Measurements from ENCODE around the gene DIP2C. TPM values are rescaled to one million over a fixed set of nuclear protein-coding genes. Genes with fewer than 3 reads are reported as not detected.

DIP2C gene
- polyA plus RNA-seq, 1 donor = 21.6 TPM

GRCh38 chr10:677750-678661 is 11.5 kb downstream of the DIP2C start:
- DNase-seq = no peak

GRCh38 chr10:677038-677437 is 12.4 kb downstream of the DIP2C start:
- no peak for DNase-seq

DNA sequence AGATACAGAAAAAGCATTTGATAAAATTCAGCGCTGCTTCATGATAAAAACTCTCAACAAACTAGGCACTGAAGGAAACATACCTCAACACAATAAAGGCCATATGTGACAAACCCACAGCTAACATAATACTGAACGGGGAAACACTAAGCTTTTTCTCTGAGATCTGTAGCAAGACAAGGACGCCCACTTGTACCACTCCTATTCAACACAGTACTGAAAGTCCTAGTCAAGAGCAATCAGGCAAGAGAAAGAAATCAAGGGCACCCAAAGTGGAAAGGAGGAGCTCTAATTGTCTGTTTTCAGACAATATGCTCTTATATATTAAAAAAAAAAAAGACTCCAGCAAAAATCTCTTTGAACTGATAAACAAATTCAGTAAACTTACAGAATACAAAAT is 13.3 kb downstream of the DIP2C start:
- DNase-seq = no peak

DNA sequence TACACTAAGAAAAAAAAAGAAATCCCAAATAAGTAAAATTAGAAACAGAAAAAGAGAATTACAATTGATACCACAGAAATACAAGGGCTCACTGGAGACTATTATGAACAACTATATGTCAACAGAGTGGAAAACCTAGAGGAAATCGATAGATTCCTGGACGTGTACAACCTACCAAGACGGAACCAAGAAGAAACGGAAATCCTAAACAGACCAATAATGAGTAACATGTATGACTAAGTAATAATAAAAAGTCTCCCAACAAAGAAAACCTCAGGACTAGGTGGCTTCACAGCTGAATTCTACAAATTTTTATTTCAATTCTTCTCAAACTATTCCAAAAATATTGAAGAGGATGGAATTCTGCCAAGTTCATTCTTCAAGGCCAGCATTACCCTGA is 13.9 kb downstream of the DIP2C start:
- DNase-seq = no peak

GRCh38 chr10:673492-673891 is 16.0 kb downstream of the DIP2C start:
- no peak for DNase-seq

DNA sequence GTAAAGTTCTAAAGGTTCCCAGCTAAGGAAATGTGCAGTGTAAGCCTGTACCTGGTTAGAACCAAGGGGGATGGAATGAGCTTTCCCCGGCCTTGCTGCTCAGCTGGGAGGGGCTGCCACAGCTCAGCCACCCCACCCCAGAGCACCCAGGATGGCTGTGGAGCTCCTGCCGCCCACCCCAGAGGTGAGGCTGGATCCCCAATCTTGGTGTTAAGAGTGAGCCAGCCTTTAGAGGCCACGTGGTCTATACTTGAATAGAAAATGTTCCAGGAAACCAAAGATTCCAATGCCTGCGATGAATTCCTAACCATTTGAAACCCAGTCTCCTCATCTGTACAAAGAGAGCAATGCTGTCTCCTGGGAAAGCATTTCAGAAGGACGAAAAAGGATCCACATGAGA is 16.5 kb downstream of the DIP2C start:
- no peak for DNase-seq

DNA sequence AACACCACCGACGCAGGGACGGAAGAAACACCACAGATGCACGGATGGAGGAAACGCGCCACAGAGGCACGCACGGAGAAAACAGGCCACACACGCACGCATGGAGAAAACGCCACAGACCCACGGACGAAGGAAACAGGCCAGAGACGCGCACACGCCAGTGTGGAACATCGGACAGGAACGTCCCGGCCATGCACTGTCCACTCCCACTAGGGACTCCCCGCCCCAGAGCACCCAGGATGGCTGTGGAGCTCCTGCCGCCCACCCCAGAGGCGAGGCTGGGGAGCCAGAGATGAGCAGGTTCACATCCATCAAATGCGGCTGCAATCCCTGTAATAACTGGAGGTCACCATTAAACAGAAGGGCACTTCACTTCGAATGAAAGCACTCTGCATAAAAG is 17.3 kb downstream of the DIP2C start:
- DNase-seq = no peak

- DNase-seq = no peak
Measured at GRCh38 chr10:670990-671389, 18.5 kb downstream of the DIP2C start.

DNA sequence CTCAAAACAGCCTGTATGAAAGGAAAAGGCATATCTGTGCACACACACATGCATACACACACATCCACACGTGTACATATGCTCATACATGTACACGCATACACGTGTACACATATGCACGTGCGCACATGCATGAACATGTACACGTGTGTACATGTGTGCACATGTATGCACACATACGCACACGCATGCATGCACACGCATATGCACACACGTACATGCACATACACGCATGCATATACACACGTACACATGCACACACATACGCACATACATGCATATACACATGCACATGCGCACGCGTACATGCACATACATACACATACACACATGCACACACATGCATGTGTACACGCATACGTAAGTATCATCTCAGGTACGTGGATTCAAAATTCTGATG is 19.4 kb downstream of the DIP2C start:
- no peak for DNase-seq

GRCh38 chr10:668786-669485 is 20.5 kb downstream of the DIP2C start:
- no peak for DNase-seq

- DNase-seq = no peak
Measured at GRCh38 chr10:667602-668143, 21.8 kb downstream of the DIP2C start.

GRCh38 chr10:667096-667495 is 22.4 kb downstream of the DIP2C start:
- DNase-seq = no peak

GRCh38 chr10:666237-667012 is 23.0 kb downstream of the DIP2C start:
- no peak for DNase-seq

DNA sequence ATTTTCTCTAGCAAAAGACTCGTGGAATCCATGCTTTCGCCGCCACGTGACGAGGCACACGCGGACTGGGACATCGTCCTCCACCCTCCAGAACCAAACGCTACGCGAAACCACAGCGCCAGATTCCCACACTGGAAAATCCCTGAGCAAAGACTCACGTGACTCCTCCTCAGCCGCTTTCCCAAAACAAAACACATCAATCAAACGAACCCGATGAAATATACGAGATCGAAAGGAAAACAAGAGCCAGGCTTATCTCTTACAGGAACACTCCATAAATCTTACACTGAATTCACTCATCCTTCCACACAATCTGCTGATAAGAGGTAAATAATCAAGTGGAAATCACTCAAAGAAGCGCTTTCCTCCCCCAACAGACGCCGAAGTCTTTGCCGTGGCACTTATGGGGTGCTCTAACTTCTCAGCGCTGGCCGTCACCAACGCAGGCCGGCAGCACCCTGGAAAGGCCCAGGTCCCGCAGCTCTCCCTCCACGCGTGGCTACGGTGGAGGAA is 23.8 kb downstream of the DIP2C start:
- no peak for DNase-seq

DNA sequence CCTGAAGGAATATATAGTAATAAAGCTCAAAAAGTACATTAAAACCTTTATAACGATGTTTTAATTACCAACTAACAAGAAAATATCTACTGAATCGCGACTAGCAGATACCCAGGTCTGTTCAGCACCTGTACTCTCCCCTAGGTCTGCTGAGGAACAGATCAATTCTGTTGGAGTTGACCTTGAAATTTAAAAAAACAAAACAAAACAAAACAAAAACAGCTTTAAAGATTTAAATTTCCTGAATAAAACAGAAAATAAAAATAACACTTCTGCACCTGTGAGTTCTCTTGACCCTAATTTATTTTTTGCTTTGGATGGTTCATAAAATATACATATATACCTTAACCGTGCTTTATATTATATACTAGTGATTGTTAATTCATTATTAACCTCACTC is 24.6 kb downstream of the DIP2C start:
- no peak for DNase-seq

DNA sequence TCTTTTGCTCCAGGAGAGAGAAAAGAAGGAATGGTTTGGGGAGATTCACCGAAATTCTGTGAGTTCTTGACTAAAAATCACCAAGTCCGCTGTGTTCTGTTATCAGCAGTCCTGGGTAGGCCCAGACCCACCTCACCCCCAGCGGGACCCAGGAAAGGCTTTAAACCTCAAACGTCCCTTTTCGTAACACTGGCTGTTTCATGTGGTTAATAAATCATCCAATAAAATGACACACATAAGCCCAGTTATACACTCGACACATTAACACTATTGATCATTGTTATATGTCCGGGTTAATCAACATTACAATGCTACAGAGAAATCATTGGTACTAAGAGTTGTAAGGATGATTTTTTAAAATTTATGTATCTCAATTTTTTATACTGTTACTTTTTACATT is 25.2 kb downstream of the DIP2C start:
- DNase-seq = no peak

- no peak for DNase-seq
Measured at GRCh38 chr10:663831-664251, 25.6 kb downstream of the DIP2C start.

GRCh38 chr10:663466-663751 is 26.1 kb downstream of the DIP2C start:
- DNase-seq = no peak

- DNase-seq = no peak
Measured at GRCh38 chr10:662686-663465, 26.6 kb downstream of the DIP2C start.

- DNase-seq = no peak
Measured at GRCh38 chr10:662223-662605, 27.3 kb downstream of the DIP2C start.

DNA sequence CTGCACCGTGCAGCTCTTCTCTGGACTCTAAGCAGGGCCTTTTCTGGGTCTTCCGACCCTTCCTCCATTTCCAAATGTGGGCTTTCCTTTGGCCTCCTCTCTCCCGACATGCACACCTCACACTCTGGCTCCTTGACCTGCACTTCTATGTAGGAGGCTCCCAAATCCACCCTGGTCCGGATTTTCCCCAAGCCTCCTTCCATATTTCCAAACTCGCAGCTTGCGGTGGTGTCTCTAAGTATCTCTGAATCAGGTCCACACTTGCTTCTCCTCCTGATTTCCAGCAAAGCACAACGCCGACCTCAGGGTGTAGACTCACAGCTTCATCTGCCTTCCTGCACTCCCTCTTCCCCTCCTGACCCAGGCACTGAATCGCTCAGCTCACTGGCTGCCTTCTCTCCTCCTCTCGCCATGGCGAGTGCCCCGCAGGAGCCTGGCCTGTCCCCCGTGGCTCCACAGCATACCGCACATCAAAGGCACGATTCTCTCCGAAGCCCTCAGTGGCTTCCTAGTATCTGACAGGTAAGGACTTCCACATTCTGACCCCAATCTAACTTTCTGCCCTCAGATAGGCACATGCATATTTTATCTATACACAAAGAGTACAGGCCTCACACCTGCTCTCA is 27.8 kb downstream of the DIP2C start:
- DNase-seq = no peak
